Mucosa of rectum (tissue), 2 donors: ENCODE results near the gene ANXA7.
"Not testable (repeated sequence)": the region's sequence is repeated elsewhere in the genome, so short reads cannot be mapped to it uniquely, and the experiment has no call there.

Experiments
- H3K27ac ChIP-seq, 2 donors: one replicate each; pipeline ENCODE4 v1.7.0; 2013; ENCODE audit warnings: inconsistent platforms in 2 of 2, low read depth in 2 of 2, low read length in 2 of 2
- H3K27me3 ChIP-seq, 2 donors: one replicate each; pipeline ENCODE4 v1.7.0; 2013; ENCODE audit warnings: low read length in 2 of 2; ENCODE audit not compliant: control insufficient read depth in 2 of 2, insufficient read depth in 2 of 2
- H3K36me3 ChIP-seq, 2 donors: one replicate each; pipeline ENCODE4 v1.7.0; 2013; ENCODE audit warnings: low read length in 2 of 2; ENCODE audit not compliant: control insufficient read depth in 2 of 2, insufficient read depth in 2 of 2
- H3K4me1 ChIP-seq, 2 donors: one replicate each; pipeline ENCODE4 v1.7.0; 2013; ENCODE audit warnings: low read length in 2 of 2, mild to moderate bottlenecking in 1 of 2; ENCODE audit not compliant: control insufficient read depth in 2 of 2, insufficient read depth in 2 of 2
- H3K4me3 ChIP-seq, 2 donors: one replicate each; pipeline ENCODE4 v1.7.0; 2013; ENCODE audit warnings: low read length in 2 of 2
- H3K9ac ChIP-seq, 2 donors: one replicate each; pipeline ENCODE4 v1.7.0; 2013; ENCODE audit warnings: low read length in 2 of 2, low read depth in 1 of 2, mild to moderate bottlenecking in 1 of 2
- H3K9me3 ChIP-seq, 2 donors: one replicate each; pipeline ENCODE4 v1.7.0; 2013; ENCODE audit warnings: low read length in 2 of 2; ENCODE audit not compliant: control insufficient read depth in 2 of 2
- donor health status: healthy.
- donor health status: Normal muscosa, but diverticular disease.

ANXA7 gene

GRCh38 chr10:73408978-73409521 is 4.8 kb downstream of the ANXA7 start:
- no peaks in the 10 kb centered on the region for H3K27me3 ChIP-seq

GRCh38 chr10:73408061-73408460 is 5.8 kb downstream of the ANXA7 start:
- H3K27me3 ChIP-seq = no peaks in the 10 kb centered on the region
- no peaks in the 10 kb centered on the region for H3K9me3 ChIP-seq
- no peak overlapping the region for H3K4me3 ChIP-seq
- peaks cover 0 to 5% of the 10 kb centered on the region in 2 donors for H3K4me1 ChIP-seq
- peaks cover 0 to 3% of the 10 kb centered on the region in 2 donors for H3K36me3 ChIP-seq
- H3K27ac ChIP-seq = no peak overlapping the region
- no peak overlapping the region for H3K9ac ChIP-seq

More at GRCh38 chr10:73408978-73409521, 4.8 kb downstream of the ANXA7 start:
- H3K9ac ChIP-seq = no peak overlapping the region
- no peak overlapping the region for H3K27ac ChIP-seq
- no peak overlapping the region for H3K4me3 ChIP-seq
- H3K9me3 ChIP-seq = no peaks in the 10 kb centered on the region
- peaks cover 0 to 3% of the 10 kb centered on the region in 2 donors for H3K36me3 ChIP-seq
- peaks cover 0 to 7% of the 10 kb centered on the region in 2 donors for H3K4me1 ChIP-seq

- Histone ChIP-seq H3K9me3 (no peaks in the 10 kb centered on the region), H3K9ac (no peak overlapping the region), H3K36me3 (peaks cover 0 to 3% of the 10 kb centered on the region in 2 donors), H3K4me1 (peaks cover 0 to 2% of the 10 kb centered on the region in 2 donors), H3K27ac (no peak overlapping the region), H3K27me3 (no peaks in the 10 kb centered on the region), H3K4me3 (no peak overlapping the region)
Measured at GRCh38 chr10:73407495-73407894, 6.4 kb downstream of the ANXA7 start.

GRCh38 chr10:73406846-73407245 is 7.0 kb downstream of the ANXA7 start:
- H3K9me3 ChIP-seq = no peaks in the 10 kb centered on the region
- H3K27me3 ChIP-seq = no peaks in the 10 kb centered on the region
- peaks cover 0 to 3% of the 10 kb centered on the region in 2 donors for H3K36me3 ChIP-seq
- H3K4me3 ChIP-seq = no peak overlapping the region
- H3K9ac ChIP-seq = no peak overlapping the region
- H3K4me1 ChIP-seq = no peaks in the 10 kb centered on the region
- no peak overlapping the region for H3K27ac ChIP-seq

GRCh38 chr10:73405556-73405955 is 8.3 kb downstream of the ANXA7 start:
- H3K4me1 ChIP-seq = no peaks in the 10 kb centered on the region
- H3K36me3 ChIP-seq = peaks cover under 1 to 3% of the 10 kb centered on the region in 2 donors
- H3K27me3 ChIP-seq = no peaks in the 10 kb centered on the region
- no peaks in the 10 kb centered on the region for H3K9me3 ChIP-seq
- no peak overlapping the region for H3K9ac ChIP-seq
- H3K4me3 ChIP-seq = no peak overlapping the region
- no peak overlapping the region for H3K27ac ChIP-seq

- Histone ChIP-seq H3K9me3 (no peaks in the 10 kb centered on the region), H3K27me3 (no peaks in the 10 kb centered on the region), H3K4me3 (no peak overlapping the region), H3K4me1 (no peaks in the 10 kb centered on the region), H3K27ac (no peak overlapping the region), H3K36me3 (peaks cover 3 to 5% of the 10 kb centered on the region in 2 donors), H3K9ac (no peak overlapping the region)
Measured at GRCh38 chr10:73404690-73405089, 9.2 kb downstream of the ANXA7 start.

GRCh38 chr10:73401636-73402035 is 12.2 kb downstream of the ANXA7 start:
- Histone ChIP-seq H3K36me3 (peaks cover 12 to 24% of the 10 kb centered on the region in 2 donors), H3K27ac (no peak overlapping the region), H3K4me1 (no peaks in the 10 kb centered on the region), H3K9ac (no peak overlapping the region), H3K27me3 (no peaks in the 10 kb centered on the region), H3K4me3 (no peak overlapping the region), H3K9me3 (no peaks in the 10 kb centered on the region)

GRCh38 chr10:73399063-73399462 is 14.8 kb downstream of the ANXA7 start:
- H3K4me1 ChIP-seq = no peaks in the 10 kb centered on the region
- no peaks in the 10 kb centered on the region for H3K9me3 ChIP-seq
- peaks cover 27 to 46% of the 10 kb centered on the region in 2 donors for H3K36me3 ChIP-seq
- H3K9ac ChIP-seq = no peak overlapping the region
- no peaks in the 10 kb centered on the region for H3K27me3 ChIP-seq
- no peak overlapping the region for H3K27ac ChIP-seq
- no peak overlapping the region for H3K4me3 ChIP-seq

GRCh38 chr10:73398024-73398423 is 15.8 kb downstream of the ANXA7 start:
- H3K4me1 ChIP-seq = no peaks in the 10 kb centered on the region

GRCh38 chr10:73394325-73394724 is 19.5 kb downstream of the ANXA7 start:
- not testable (repeated sequence) for H3K27me3 ChIP-seq
- peaks cover 27 to 47% of the 10 kb centered on the region in 2 donors for H3K36me3 ChIP-seq

More at GRCh38 chr10:73398024-73398423, 15.8 kb downstream of the ANXA7 start:
- peaks cover 27 to 46% of the 10 kb centered on the region in 2 donors for H3K36me3 ChIP-seq
- no peak overlapping the region for H3K9ac ChIP-seq
- H3K27me3 ChIP-seq = no peaks in the 10 kb centered on the region
- H3K4me3 ChIP-seq = no peak overlapping the region
- H3K27ac ChIP-seq = no peak overlapping the region
- no peaks in the 10 kb centered on the region for H3K9me3 ChIP-seq

More at GRCh38 chr10:73394325-73394724, 19.5 kb downstream of the ANXA7 start:
- not testable (repeated sequence) for H3K9me3 ChIP-seq, H3K27ac ChIP-seq, H3K9ac ChIP-seq, H3K4me1 ChIP-seq, H3K4me3 ChIP-seq
